Karpas-422 (cell line): Measurements from ENCODE around the gene MVB12A. TPM values are rescaled to one million over a fixed set of nuclear protein-coding genes. Genes with fewer than 3 reads are reported as not detected.

Source experiments
- DNase-seq: peaks from one replicate; pipeline ENCODE4 v3.0.0-alpha.2; 2015
- H2AFZ ChIP-seq: fragments of 200-600 bp; sonication (generic); 2 replicates; pipeline ENCODE4 v1.6.1; 2014; ENCODE audit warnings: antibody characterized with exemption, low read length, mixed read lengths
- H3K27ac ChIP-seq: fragments of 200-600 bp; sonication (generic); 2 replicates; pipeline ENCODE4 v1.5.1; 2014; ENCODE audit warnings: mild to moderate bottlenecking, low read length, moderate library complexity
- H3K27me3 ChIP-seq: fragments of 200-600 bp; sonication (generic); 2 replicates; pipeline ENCODE4 v1.6.1; 2014; ENCODE audit warnings: low read length, mixed read lengths
- H3K36me3 ChIP-seq: fragments of 200-600 bp; sonication (generic); 2 replicates; pipeline ENCODE4 v1.6.1; 2014; ENCODE audit warnings: low read length, mixed read lengths; ENCODE audit not compliant: insufficient read depth
- H3K4me1 ChIP-seq: fragments of 200-600 bp; sonication (generic); 2 replicates; pipeline ENCODE4 v1.6.1; 2014; ENCODE audit warnings: mild to moderate bottlenecking, low read length, mixed read lengths
- H3K4me2 ChIP-seq: fragments of 200-600 bp; sonication (generic); 2 replicates; pipeline ENCODE4 v1.6.1; 2014; ENCODE audit warnings: low read length, low read depth, mild to moderate bottlenecking; ENCODE audit not compliant: poor library complexity, severe bottlenecking
- H3K4me3 ChIP-seq: fragments of 200-600 bp; sonication (generic); 2 replicates; pipeline ENCODE4 v1.5.1; 2014; ENCODE audit warnings: mild to moderate bottlenecking, antibody characterized with exemption, low read length, mixed read lengths
- H3K79me2 ChIP-seq: fragments of 200-600 bp; sonication (generic); 2 replicates; pipeline ENCODE4 v1.6.1; 2014; ENCODE audit warnings: mild to moderate bottlenecking, low read length, mixed read lengths
- H3K9ac ChIP-seq: fragments of 200-600 bp; sonication (generic); 2 replicates; pipeline ENCODE4 v1.6.0; 2014; ENCODE audit warnings: low read length
- H3K9me2 ChIP-seq: fragments of 200-600 bp; sonication (generic), shearing (Covaris generic); replicated peaks from 2 replicates; pipeline ENCODE4 v1.6.0; 2014; ENCODE audit warnings: mild to moderate bottlenecking, low read length, moderate library complexity; ENCODE audit not compliant: insufficient read depth
- H3K9me3 ChIP-seq: fragments of 300-700, 200-600 bp; sonication (generic); 2 replicates; pipeline ENCODE4 v1.6.1; 2014; ENCODE audit warnings: low read length, mixed read lengths
- H4K20me1 ChIP-seq: fragments of 200-600 bp; sonication (generic); 2 replicates; pipeline ENCODE4 v1.6.1; 2014; ENCODE audit warnings: mild to moderate bottlenecking, antibody characterized with exemption, low read length, low read depth; ENCODE audit not compliant: insufficient read depth
- total RNA-seq: library from RNA; depleted of rRNA; stranded (reverse); fragments of >200 nt; shearing (Covaris generic); gene quantifications from 2 replicates; pipeline ENCODE4 v1.2.3, GENCODE V29; 2014; ENCODE audit warnings: low replicate concordance; rRNA removed

MVB12A gene
- total RNA-seq = 44.7 and 55.2 TPM in 2 replicates

DNA sequence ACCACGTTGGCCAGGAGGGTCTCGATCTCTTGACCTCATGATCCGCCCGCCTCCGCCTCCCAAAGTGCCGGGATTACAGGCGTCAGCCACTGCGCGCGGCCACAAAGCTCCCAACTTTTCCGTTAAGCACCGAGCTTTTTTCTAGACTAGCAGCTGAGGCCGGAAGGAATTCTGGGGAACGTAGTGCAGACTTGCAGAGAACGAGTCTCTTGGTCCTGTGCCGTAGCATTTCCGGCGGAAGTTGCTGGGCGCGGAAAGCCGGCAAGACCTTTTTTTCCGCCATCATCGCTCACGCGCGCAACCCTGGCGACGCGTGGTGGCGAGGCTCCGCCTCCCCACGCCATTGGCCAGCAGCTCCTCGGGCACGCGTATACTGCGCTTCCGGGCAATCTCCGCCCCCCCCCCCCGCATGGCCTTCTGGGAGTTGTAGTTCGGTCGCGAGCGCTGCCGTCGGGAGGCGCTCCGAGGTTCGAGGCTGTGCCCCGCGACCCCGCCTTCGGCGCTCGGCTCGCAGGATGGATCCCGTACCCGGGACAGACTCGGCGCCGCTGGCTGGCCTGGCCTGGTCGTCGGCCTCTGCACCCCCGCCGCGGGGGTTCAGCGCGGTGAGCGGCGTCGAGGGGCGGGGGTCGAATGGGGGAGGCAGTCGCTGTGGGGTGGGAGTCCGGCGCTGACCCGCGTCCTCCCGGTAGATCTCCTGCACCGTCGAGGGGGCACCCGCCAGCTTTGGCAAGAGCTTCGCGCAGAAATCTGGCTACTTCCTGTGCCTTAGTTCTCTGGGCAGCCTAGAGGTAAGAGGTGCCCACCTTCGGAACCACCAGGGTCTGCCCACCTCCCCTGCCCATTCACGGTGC lies at the start of gene MVB12A:
Gene MVB12A, plus strand, starts transcription at position 427 of the 854 bp plus-strand sequence. Its CDS starts 89 bp downstream, at position 516.
- no peaks in the 10 kb centered on the region for H3K9me2 ChIP-seq
- no peaks in the 10 kb centered on the region for H4K20me1 ChIP-seq
- no peaks in the 10 kb centered on the region for H3K9me3 ChIP-seq
- peak within 1 kb of the TSS; percentile 71 for H3K27ac ChIP-seq
- H2AFZ ChIP-seq = peak within 1 kb of the TSS; percentile 80; the same call in 1 of the 2 replicates
- no peaks in the 10 kb centered on the region for H3K79me2 ChIP-seq
- peak; percentile 99 for DNase-seq
- H3K36me3 ChIP-seq = no peaks in the 10 kb centered on the region
- H3K4me3 ChIP-seq = peak within 1 kb of the TSS; percentile 80
- peaks cover 25% of the 10 kb centered on the region for H3K4me1 ChIP-seq
- H3K4me2 ChIP-seq = peak within 1 kb of the TSS; percentile 95
- H3K9ac ChIP-seq = peak within 1 kb of the TSS; percentile 83
- H3K27me3 ChIP-seq = no peaks in the 10 kb centered on the region

DNA sequence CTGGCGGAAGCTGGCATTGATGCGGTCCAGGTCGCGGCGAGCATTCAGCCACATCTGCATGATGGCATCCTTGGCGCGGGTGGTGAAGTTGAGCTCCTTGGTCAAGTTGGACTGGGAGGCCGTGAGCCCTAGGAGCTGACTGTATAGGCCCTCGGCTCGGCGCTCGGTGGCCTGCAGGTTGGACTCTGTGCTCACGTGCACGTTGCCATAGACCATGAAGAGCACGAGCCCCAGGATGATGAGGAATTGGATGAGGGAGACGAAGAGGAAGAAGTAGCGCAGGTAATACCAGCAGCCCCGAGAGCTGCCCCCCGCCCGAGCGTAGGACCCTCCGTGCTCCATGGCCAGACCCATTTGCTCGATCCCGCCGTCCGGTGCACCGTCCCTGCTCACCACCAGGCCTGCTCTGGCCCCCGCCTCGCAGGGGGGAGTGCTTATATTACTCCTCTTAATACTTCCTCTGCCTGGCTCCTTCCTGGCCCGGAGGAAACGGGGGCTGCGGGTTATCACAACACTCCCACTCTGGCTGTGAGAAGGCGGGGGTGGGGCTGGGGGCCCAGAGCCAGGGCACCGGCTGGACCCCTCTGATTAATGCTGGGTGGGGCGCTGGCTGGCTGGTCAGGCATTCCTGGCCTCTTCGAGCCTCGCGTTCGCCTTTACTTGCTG lies 42.8 kb upstream of the MVB12A start, which contains the start of gene PLVAP:
Gene PLVAP, minus strand, starts transcription at position 408 of the 666 bp plus-strand sequence. Its CDS starts 54 bp downstream, at position 354.
- no peak within 1 kb of the TSS for H3K4me2 ChIP-seq

DNA sequence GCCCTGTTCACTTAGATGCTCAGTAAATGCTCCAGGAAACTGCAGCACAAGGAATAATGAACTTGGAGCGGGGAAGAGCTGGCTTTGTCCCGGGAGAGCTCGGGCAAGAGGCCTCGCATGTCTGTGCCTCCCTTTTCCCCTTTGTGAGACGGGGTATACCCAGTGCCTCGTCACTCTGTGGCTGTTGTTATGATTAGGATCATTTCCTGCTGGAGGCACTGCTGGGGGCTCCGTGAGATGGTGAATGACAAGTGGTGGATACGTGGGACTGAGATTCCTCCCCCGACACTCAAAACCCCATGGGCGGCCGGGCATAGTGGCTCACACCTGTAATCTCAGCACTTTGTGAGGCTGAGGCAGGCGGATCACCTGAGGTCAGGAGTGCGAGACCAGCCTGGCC lies 41.6 kb upstream of the MVB12A start:
- H3K27me3 ChIP-seq = no peaks in the 10 kb centered on the region
- peaks cover 11% of the 10 kb centered on the region for H3K4me1 ChIP-seq
- H3K79me2 ChIP-seq = no peaks in the 10 kb centered on the region
- no peak for DNase-seq
- no peaks in the 10 kb centered on the region for H3K9me3 ChIP-seq
- no peaks in the 10 kb centered on the region for H4K20me1 ChIP-seq
- no peaks in the 10 kb centered on the region for H3K36me3 ChIP-seq
- H3K9ac ChIP-seq = no peak overlapping the region
- H3K4me3 ChIP-seq = no peak overlapping the region
- H3K27ac ChIP-seq = no peak overlapping the region
- H2AFZ ChIP-seq = no peak overlapping the region
- no peaks in the 10 kb centered on the region for H3K9me2 ChIP-seq
- H3K4me2 ChIP-seq = no peak overlapping the region

More for the DNA sequence above, 42.8 kb upstream of the MVB12A start, which contains the start of gene PLVAP:
- Histone ChIP-seq H3K79me2 (no peaks in the 10 kb centered on the region), H3K9ac (no peak within 1 kb of the TSS), H3K36me3 (no peaks in the 10 kb centered on the region), H3K9me2 (no peaks in the 10 kb centered on the region), H2AFZ (no peak within 1 kb of the TSS), H4K20me1 (no peaks in the 10 kb centered on the region), H3K4me3 (no peak within 1 kb of the TSS), H3K4me1 (no peaks in the 10 kb centered on the region), H3K27me3 (no peaks in the 10 kb centered on the region), H3K9me3 (no peaks in the 10 kb centered on the region), H3K27ac (no peak within 1 kb of the TSS)
- DNase-seq = no peak

DNA sequence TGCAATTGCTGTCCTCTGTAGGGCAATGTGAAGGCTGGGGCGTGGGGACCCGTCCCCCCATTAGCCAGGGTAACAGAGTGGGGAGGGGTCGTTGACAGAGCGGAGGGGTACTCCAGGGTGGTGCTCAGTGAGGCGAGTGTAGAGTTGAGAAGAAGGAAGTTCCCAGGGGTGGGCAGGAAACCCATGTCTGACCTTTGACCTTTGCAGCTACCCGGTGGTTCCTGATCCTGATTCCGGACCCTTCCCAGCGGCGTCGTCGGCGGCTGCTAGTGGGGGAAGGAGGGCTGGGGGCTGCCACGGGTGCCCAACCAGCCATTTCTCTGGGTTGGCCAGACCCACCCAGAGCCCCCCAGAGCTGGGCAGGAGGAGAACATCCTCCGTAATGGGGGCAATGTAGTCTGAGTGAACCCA lies 40.6 kb upstream of the MVB12A start:
- no peaks in the 10 kb centered on the region for H3K9me2 ChIP-seq
- no peak for DNase-seq
- no peak overlapping the region for H3K9ac ChIP-seq
- no peaks in the 10 kb centered on the region for H4K20me1 ChIP-seq
- no peak overlapping the region for H2AFZ ChIP-seq
- no peaks in the 10 kb centered on the region for H3K79me2 ChIP-seq
- H3K27me3 ChIP-seq = no peaks in the 10 kb centered on the region
- H3K4me2 ChIP-seq = no peak overlapping the region
- H3K27ac ChIP-seq = no peak overlapping the region
- H3K4me3 ChIP-seq = no peak overlapping the region
- H3K9me3 ChIP-seq = no peaks in the 10 kb centered on the region
- peaks cover 12% of the 10 kb centered on the region for H3K4me1 ChIP-seq
- no peaks in the 10 kb centered on the region for H3K36me3 ChIP-seq

- H3K9me2 ChIP-seq = no peaks in the 10 kb centered on the region
- H3K9me3 ChIP-seq = no peaks in the 10 kb centered on the region
- DNase-seq = no peak
- H3K4me1 ChIP-seq = peaks cover 12% of the 10 kb centered on the region
- H3K36me3 ChIP-seq = no peaks in the 10 kb centered on the region
- no peaks in the 10 kb centered on the region for H4K20me1 ChIP-seq
- no peak overlapping the region for H3K4me2 ChIP-seq
- H3K9ac ChIP-seq = no peak overlapping the region
- no peak overlapping the region for H3K4me3 ChIP-seq
- no peaks in the 10 kb centered on the region for H3K27me3 ChIP-seq
- no peak overlapping the region for H3K27ac ChIP-seq
- H3K79me2 ChIP-seq = no peaks in the 10 kb centered on the region
- H2AFZ ChIP-seq = no peak overlapping the region
Observed at GRCh38 chr19:17380426-17381138, 39.3 kb upstream of the MVB12A start.

DNA sequence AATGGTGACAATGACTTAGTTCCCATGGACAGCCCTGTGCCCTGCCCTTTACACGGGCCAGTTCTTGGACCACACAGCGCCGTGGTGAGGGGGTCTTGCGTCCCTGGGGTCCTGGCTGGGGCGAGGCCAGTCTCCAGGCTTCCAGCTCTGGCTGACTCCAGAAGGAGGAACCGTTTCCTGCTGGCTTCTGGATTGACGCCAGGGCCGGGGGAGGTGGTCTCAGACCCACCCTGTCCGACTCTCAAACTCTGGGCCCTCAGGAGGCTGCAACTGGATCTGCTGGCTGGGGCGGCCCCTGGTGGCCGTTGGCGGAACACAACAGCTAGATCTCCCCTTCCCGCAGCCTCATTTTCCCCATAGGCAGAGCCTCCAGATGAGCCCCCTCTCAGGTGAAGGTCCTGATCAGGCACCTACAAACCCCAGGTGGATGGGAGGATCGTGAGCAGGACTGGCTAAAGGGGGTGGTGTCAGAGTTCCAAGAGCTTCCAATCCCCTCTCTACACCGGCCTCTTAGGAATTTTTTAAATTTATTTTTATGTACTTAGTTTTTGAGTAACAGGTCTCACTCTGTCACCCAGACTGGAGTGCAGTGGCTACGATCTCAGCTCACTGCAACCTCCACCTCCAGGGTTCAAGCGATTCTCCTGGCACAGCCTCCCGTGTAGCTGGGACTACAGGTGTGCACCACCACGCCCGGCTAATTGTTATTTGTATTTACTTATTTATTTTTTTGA lies 33.8 kb upstream of the MVB12A start:
- H3K27ac ChIP-seq = no peak overlapping the region
- no peaks in the 10 kb centered on the region for H3K36me3 ChIP-seq
- no peaks in the 10 kb centered on the region for H3K9me2 ChIP-seq
- peaks cover 12% of the 10 kb centered on the region for H3K4me1 ChIP-seq
- H3K9me3 ChIP-seq = no peaks in the 10 kb centered on the region
- H3K27me3 ChIP-seq = no peaks in the 10 kb centered on the region
- no peak overlapping the region for H2AFZ ChIP-seq
- H3K79me2 ChIP-seq = no peaks in the 10 kb centered on the region
- no peaks in the 10 kb centered on the region for H4K20me1 ChIP-seq
- H3K4me3 ChIP-seq = no peak overlapping the region
- peak; percentile 88 for DNase-seq
- no peak overlapping the region for H3K4me2 ChIP-seq
- no peak overlapping the region for H3K9ac ChIP-seq

GRCh38 chr19:17389288-17389687 lies 30.6 kb upstream of the MVB12A start:
- H3K4me1 ChIP-seq = peaks cover 9% of the 10 kb centered on the region
- H3K36me3 ChIP-seq = no peaks in the 10 kb centered on the region
- H3K79me2 ChIP-seq = no peaks in the 10 kb centered on the region
- no peak overlapping the region for H3K27ac ChIP-seq
- no peaks in the 10 kb centered on the region for H3K9me3 ChIP-seq
- no peaks in the 10 kb centered on the region for H3K9me2 ChIP-seq
- H4K20me1 ChIP-seq = no peaks in the 10 kb centered on the region
- H3K27me3 ChIP-seq = no peaks in the 10 kb centered on the region
- no peak overlapping the region for H3K9ac ChIP-seq
- no peak for DNase-seq
- H2AFZ ChIP-seq = no peak overlapping the region
- no peak overlapping the region for H3K4me3 ChIP-seq
- no peak overlapping the region for H3K4me2 ChIP-seq
